Keratinocyte (primary cell): ENCODE results near the gene ATP12A.

ENCODE experiments used
- CTCF ChIP-seq, 3 experiments: IDR thresholded peaks in 1 of 3; conservative IDR thresholded peaks in 1 of 3; optimal IDR thresholded peaks in 1 of 3; 2 replicates in 2 of 3; 3 replicates in 1 of 3; pipeline versions ENCODE3 to v1.5.1; 2011; ENCODE audit warnings: low read length in 3 of 3, mild to moderate bottlenecking in 3 of 3, moderate library complexity in 2 of 3, control low read depth in 1 of 3, inconsistent platforms in 1 of 3; ENCODE audit not compliant: insufficient read depth in 2 of 3; ENCODE audit errors: extremely low read depth in 1 of 3
- EZH2 ChIP-seq: IDR thresholded peaks from one replicate; pipeline ENCODE4 v1.6.1; 2012; ENCODE audit warnings: inconsistent platforms, mild to moderate bottlenecking, low read length, moderate library complexity

DNA sequence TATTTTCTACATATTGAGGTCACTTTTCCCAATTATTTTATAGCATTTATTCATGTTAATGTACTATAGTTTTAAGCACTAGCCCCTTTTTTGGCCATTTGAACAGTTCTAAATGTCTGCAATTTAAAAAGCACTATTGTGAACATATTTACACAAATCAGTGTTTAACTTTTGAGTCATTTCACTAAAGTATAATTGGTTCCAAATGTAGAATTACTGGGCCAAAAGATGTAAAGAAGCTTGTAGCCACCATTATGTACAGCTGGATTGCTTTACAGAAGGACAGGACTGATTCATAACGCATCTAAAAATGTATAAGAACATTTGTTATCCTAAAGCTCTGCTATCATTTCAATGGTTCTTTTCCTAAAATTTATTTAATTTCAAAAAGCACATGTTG, 16.6 kb upstream of the ATP12A start:
- TF ChIP-seq CTCF (optimal IDR thresholded peaks at IDR 0.05 in 1 of 3, IDR thresholded peaks at IDR 0.05 in 1 of 3, conservative IDR thresholded peaks at IDR 0.05 in 1 of 3; ENCODE audit: extremely low read depth in 1 of 3, insufficient read depth in 2 of 3, low read length in 3 of 3): no peak
- TF ChIP-seq EZH2: no peak
